SK-N-SH treated with all-trans-retinoic acid at 6 μM for 48 hours (cell line): ENCODE data around the gene CALN1.

ENCODE experiments used
- ARNTL ChIP-seq: fragments of 450-650 bp; formaldehyde crosslinking; IDR thresholded peaks from 2 replicates; pipeline ENCODE4 v1.5.0; 2020; ENCODE audit warnings: low read depth, mild to moderate bottlenecking, moderate library complexity, borderline replicate concordance
- ISL1 ChIP-seq: fragments of 250-450 bp; sonication (Bioruptor Pico); IDR thresholded peaks from 2 replicates; pipeline ENCODE4 v2.1.2; 2022; ENCODE audit warnings: mild to moderate bottlenecking, moderate library complexity
- OSR1 ChIP-seq: fragments of 250-450 bp; sonication (Bioruptor Pico); IDR thresholded peaks from 2 replicates; pipeline ENCODE4 v1.8.0; 2022; ENCODE audit warnings: moderate library complexity, mild to moderate bottlenecking, inconsistent platforms
- RARB ChIP-seq: fragments of 250-450 bp; sonication (Bioruptor Pico); IDR thresholded peaks from 2 replicates; pipeline ENCODE4 v1.8.0; 2021; ENCODE audit warnings: mild to moderate bottlenecking, moderate library complexity
- SNAI2 ChIP-seq: fragments of 250-450 bp; sonication (Bioruptor Pico); IDR thresholded peaks from 2 replicates; pipeline ENCODE4 v1.5.0; 2020; ENCODE audit warnings: mild to moderate bottlenecking, moderate library complexity
- TCF4 ChIP-seq: fragments of 250-450 bp; sonication (Bioruptor Pico); IDR thresholded peaks from 2 replicates; pipeline ENCODE4 v1.8.0; 2021; ENCODE audit warnings: mild to moderate bottlenecking, moderate library complexity, borderline replicate concordance
- ZC3H10 ChIP-seq: fragments of 250-450 bp; sonication (Bioruptor Pico); IDR thresholded peaks from 2 replicates; pipeline ENCODE4 v1.5.1; 2021; ENCODE audit warnings: mild to moderate bottlenecking, moderate library complexity
- TF ChIP-seq, protein P1 (sequence below): fragments of 250-450 bp; sonication (Bioruptor Pico); IDR thresholded peaks from 2 replicates; pipeline ENCODE4 v1.8.0; 2020; ENCODE audit warnings: mild to moderate bottlenecking, moderate library complexity, borderline replicate concordance
- TF ChIP-seq, protein P2 (sequence below): fragments of 250-450 bp; sonication (Bioruptor Pico); IDR thresholded peaks from 2 replicates; pipeline ENCODE4 v1.5.1; 2020; ENCODE audit warnings: low read depth, mild to moderate bottlenecking, moderate library complexity

DNA sequence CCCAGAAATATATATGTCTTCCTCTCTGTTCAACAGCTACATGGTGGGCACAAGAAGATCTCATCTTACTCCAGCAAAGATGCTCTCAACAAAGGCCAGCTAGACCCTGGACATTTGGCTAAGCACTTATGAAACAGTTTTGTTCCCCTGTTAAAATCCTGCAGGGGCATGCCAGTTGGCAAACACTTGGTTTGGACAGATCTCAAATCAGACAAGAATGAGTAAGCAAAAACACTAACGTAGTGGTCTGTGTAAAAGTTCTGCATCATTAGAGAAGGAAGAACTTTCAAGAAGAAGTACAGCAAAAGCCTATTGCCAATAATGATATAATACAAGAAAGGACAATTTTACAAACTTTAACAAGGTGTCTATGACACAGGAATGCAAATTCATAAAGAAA, 125.6 kb downstream of the CALN1 start:
- TF ChIP-seq RARB (CRISPR knock-in tag): no peak
- TF ChIP-seq, protein P1, sequence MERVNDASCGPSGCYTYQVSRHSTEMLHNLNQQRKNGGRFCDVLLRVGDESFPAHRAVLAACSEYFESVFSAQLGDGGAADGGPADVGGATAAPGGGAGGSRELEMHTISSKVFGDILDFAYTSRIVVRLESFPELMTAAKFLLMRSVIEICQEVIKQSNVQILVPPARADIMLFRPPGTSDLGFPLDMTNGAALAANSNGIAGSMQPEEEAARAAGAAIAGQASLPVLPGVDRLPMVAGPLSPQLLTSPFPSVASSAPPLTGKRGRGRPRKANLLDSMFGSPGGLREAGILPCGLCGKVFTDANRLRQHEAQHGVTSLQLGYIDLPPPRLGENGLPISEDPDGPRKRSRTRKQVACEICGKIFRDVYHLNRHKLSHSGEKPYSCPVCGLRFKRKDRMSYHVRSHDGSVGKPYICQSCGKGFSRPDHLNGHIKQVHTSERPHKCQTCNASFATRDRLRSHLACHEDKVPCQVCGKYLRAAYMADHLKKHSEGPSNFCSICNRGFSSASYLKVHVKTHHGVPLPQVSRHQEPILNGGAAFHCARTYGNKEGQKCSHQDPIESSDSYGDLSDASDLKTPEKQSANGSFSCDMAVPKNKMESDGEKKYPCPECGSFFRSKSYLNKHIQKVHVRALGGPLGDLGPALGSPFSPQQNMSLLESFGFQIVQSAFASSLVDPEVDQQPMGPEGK (CRISPR knock-in tag): no peak
- no peak for TF ChIP-seq TCF4 (CRISPR knock-in tag)
- no peak for TF ChIP-seq ARNTL (CRISPR knock-in tag)
- no peak for TF ChIP-seq OSR1 (CRISPR knock-in tag)
- no peak for TF ChIP-seq ZC3H10 (CRISPR knock-in tag)
- TF ChIP-seq, protein P2, sequence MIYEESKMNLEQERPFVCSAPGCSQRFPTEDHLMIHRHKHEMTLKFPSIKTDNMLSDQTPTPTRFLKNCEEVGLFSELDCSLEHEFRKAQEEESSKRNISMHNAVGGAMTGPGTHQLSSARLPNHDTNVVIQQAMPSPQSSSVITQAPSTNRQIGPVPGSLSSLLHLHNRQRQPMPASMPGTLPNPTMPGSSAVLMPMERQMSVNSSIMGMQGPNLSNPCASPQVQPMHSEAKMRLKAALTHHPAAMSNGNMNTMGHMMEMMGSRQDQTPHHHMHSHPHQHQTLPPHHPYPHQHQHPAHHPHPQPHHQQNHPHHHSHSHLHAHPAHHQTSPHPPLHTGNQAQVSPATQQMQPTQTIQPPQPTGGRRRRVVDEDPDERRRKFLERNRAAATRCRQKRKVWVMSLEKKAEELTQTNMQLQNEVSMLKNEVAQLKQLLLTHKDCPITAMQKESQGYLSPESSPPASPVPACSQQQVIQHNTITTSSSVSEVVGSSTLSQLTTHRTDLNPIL (CRISPR knock-in tag): no peak
- no peak for TF ChIP-seq SNAI2 (CRISPR knock-in tag)
- no peak for TF ChIP-seq ISL1 (CRISPR knock-in tag)
